HL-60/S4 treated with phorbol 12-myristate 13-acetate at 8.2 ng/mL for 4 days and 3 days (cell line): ENCODE measurements around the gene ITGA2.

Source experiments
- in situ Hi-C: fragments of 300-500 bp; cut with MboI; formaldehyde crosslinking; loops from 2 replicates; pipeline ENCODE4 v1.15.0; 2022; ENCODE audit warnings: low sequenced_read_pairs

The ITGA2 gene

DNA sequence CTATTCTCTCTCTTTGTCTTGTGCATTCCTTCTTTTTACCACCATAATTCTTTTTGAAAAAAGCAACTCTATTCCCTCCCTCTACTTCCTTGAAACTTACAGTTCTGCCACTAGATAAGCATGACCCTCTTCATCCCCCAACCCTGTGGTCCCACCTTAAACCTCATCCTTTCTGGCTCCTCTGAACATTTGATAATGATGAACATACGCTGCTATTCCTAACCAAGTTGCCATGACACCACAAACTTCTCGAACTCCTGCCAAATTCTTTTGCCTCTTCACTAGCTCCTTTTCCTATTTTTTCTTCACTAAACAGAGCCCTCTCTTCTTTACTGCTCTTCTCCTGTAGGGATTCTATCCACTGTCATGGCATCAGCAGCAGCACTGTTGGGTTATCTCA lies 63.3 kb downstream of the ITGA2 start:
- in situ Hi-C loops = no loop called here

DNA sequence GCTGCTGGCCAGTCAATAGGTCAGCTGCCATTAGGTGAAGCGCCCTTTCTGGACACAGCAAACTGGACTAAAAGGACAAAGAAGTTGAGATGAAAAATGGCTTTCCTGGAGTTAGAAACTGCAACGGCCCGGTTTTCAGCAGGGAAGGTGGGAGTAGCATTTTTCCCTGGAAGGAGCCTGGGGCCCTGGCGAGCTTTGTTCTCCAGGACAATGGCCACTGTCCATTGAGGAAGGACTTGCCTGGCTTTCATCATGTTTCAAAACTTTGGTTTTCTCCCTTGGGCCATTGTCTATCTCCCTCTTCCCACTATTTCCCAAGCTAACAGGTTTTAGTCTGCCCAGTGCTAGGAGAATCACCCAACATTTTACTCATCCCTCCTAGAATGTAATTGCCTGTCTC lies 64.2 kb downstream of the ITGA2 start:
- in situ Hi-C loops = no loop called here

DNA sequence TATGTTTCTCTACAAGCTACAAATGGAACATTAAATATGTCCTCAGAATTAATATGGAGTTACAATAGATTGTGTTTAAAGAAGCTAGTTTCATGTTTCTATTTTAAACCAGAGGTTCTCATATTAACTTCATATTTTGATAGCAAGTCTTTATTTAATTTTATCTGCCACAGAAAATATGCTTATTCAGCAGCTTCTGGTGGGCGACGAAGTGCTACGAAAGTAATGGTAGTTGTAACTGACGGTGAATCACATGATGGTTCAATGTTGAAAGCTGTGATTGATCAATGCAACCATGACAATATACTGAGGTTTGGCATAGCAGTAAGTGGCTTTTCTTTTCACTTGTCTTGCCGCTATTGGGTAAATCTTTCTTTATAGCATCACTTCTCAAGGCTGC lies 66.2 kb downstream of the ITGA2 start:
- in situ Hi-C loops = no loop called here

DNA sequence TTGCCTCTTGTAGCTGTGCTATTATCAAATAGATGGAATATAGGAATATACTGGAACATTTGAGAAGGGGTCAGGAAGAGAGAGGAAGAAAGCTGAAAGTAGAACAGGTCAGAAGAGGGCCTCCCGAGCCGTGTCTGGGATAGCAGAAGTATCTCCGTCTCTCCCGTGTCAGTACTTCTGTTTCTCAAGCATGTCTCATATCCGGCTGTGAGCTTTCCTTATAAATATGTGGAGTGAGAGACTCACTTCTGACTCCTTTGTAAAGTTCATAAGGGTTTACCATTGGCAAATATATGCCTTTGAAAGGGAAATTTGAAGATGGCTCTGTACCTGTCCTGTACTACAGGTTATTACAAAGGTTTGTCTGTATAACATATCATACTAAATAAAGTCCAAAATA lies 70.1 kb downstream of the ITGA2 start:
- in situ Hi-C loops = no loop called here

DNA sequence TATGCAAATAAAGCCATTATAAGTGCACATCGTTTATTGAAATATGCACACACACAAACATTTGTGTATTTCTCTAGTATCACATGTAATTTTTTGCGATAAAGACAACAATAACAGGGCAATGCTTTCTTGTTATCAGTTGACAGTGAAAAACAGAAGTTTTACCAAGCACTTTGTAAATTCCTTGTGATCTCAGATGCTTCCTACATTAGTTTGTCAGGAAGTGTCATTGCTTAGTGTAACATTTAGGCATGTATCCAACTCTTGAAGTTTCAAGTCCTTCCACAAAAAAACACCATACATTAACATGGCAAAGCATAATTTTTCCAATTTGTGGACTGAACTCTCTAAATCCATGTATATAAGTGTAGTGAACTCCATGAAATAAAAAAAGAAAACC lies 74.0 kb downstream of the ITGA2 start:
- in situ Hi-C loops = no loop called here

DNA sequence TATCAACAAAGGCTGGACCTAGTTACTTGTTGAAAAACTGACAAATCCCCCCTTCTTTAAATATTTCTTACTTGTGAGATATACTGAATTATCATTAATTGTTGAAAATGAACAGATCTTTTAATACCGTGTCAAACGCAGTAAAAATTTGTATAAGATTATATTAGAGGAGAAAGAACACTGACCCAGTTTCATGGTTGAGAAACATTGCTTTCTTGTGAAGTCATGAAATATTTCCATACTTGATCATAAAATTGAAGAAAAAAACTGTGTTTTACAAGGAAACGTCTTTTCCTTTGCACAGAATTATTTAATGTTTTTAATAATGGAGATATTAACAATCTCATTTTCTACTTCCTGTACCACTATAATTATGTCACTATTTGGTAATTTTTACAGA lies 74.6 kb downstream of the ITGA2 start:
- in situ Hi-C loops = no loop called here

DNA sequence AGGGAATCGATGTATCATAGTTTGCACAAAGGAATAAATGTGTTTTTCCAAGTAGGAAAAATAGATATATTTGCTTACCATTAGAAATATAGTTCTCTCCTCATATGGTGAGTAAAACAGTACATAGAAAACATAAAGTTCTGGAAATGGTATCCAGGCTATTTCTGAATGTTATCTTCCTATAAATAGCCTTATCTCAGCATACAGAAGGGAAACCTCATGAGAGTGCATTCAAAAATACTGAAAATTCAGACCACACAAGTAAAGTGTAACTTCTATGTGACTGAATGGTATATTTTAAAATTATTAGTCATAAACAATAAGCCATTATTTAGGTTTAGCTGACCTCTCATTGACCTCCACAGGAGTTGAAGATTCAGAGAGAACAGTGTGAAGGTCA lies 76.9 kb downstream of the ITGA2 start:
- in situ Hi-C loops = no loop called here

DNA sequence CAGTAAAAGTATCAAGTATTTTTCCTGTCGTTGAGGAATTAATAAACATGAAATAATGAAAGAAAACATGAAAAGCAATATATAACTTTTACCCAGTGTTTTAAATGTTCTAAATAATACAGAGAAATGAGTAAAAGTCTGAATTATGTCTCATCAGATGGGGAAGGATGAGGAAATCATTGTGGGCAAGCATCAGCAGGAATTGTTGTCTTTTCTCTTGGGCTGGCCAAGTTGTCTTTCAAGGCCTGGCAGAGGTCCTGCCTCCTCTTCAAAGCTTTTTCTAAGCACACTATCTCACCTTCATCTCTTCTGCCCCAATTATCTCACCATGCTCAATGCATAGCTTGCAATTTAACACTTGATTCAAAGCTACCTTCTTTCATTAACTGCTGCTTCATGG lies 78.5 kb downstream of the ITGA2 start:
- in situ Hi-C loops = no loop called here

DNA sequence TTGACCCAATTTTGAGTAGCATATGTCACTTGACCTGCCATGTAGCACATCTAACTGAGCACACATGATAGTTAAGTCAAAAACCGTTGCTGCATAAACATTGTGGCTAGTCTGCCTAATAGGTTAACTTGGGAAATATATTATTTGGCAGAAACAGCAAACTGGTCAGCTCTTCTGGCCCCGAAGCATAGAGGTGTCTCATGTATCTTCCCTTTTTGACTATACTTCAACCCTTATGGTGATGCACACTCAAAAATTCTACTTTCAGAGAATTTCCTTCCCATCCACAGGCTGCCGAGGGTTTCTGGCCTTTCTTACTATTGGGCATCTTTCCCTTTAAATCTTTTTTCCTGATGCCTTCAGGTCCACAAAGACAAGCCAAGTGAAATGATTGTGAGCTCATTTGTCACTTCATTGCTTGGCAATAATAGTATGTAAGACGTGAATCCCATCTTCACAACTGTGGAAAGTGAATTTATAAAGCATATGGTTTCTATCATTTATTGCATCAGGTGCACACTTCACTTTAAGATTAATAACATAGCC lies 79.2 kb downstream of the ITGA2 start:
- in situ Hi-C loops = no loop called here

DNA sequence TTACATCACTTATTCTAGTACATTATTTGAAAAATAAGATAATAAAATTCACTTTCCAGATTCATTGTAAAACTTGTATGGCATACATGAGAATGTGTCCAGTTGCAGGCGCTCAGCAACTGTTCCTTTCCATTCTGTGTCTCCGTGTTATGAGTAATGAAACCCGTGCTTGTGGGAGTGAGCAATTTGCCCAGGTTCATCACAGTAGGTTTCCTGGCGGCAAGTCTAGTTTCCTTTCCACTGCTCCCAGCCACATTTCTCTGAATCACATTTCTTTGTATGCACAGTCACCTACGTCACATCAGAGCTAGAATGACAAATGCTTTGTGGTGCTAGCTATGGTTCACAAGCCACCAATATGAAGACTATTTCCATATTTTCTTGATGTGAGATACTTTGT lies 80.5 kb downstream of the ITGA2 start:
- in situ Hi-C loops = no loop called here

DNA sequence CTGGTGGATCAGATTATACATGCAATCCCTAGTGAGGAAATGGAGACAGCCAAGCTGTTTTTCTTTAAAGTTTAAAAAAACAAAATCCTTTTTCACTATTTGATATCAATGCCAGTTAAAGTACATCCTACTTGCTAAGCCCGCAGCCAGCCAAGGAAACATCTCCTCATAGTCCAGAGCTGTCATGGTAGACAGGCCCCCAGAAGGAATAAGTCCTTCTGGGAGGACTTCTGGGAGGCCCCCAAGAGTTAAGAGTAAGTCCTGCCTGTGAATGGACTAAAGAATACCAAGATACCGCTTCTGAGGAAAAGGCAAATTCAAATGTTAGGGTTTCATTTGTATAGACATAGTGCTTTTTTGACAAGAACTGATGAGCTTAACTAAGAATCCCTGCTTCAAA lies 82.1 kb downstream of the ITGA2 start:
- in situ Hi-C loops = no loop called here

DNA sequence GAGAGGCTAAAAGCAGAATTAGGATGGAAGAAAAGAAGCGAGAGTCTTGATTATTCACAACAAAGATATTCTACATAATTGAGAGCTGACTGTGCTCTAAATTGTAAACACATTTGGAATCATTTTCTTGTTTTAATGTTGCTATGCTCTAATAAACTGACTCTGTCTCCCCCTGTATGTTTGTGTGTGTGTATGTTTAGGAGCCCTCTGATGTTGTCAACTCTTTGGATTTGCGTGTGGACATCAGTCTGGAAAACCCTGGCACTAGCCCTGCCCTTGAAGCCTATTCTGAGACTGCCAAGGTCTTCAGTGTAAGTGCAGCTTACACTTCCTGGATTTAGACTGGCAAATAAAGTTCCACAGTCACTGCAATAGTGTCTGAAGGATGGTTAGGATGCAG lies 82.6 kb downstream of the ITGA2 start:
- in situ Hi-C loops = no loop called here

DNA sequence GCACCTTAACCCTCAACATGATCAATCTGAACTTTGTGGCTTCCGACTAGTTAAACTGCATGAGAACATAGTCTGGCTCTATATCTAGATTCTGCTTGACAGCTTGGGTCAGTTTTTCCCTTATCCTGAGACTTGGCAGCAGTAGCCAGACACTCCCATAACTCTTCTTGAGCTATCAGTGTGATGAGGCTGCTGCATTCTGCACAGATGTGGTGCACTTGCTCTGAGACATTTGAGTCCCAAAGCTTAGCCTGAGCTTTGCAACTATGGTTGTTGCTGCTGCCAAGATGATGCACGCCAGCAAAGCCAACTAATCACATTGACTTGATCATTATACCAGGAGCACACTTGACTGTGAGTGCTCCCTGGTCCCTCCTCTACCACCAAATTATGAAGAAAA lies 84.2 kb downstream of the ITGA2 start:
- in situ Hi-C loops = no loop called here

DNA sequence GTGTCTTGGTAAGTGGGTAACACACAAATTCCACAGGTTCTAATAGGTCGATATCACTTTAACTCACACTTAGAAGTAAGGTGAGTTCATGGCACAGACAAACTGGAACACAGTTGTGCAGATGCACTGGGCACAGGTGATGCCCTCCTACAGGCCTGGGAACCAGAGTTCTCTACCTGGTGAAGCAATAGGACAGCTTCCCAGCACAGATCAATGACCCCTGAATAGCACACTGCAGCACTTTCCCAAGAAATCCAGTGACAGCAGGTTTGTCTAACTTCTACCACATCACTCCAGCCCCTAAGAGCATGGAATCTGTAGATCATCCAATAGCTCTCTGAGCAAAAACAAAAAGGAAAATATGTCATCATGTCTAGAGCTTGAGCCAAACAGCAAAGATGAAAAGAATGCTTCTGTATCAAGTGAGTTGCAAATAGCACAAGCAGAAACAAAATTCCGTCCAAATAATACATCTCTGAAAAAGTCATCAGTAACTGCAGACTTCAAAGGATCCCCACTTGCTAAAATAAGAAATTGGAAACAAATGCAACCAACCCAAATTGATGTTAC lies 86.9 kb downstream of the ITGA2 start:
- in situ Hi-C loops = no loop called here

DNA sequence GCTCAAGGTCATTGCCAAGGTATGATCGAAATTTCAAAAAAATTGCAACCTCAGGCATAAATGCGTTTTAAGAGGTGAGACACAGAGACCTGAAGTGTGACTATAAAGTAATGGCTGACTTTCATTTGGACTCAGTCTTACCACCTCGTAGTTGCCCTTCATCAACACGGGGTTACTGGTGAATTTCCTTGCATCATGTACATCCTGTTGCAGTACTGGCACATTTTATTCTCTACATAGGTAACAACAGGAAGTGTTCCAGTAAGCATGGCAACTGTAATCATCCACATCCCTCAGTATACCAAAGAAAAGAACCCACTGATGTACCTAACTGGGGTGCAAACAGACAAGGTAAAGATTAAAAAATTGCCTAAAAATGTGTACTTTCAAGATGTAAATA lies 91.1 kb downstream of the ITGA2 start:
- in situ Hi-C loops = no loop called here

DNA sequence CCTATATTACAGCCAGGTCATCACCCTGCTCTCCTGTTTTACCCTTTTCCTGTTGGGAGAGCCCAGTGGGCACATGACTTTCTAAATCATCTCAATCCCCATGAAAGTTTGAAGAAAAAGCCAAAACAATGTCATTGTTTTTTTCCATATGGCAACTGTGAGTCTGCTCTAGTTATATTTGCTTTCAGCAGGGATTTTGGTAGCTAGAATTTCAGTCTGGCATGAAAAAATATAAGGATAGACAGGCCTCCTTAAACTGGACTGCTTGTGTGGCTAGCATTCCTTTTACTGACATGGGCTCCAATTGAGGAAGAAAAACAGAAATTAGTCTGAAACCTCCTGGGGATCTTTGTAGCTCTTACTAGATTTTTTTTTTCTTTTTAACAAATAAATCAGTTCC lies 94.8 kb downstream of the ITGA2 start:
- in situ Hi-C loops = no loop called here

DNA sequence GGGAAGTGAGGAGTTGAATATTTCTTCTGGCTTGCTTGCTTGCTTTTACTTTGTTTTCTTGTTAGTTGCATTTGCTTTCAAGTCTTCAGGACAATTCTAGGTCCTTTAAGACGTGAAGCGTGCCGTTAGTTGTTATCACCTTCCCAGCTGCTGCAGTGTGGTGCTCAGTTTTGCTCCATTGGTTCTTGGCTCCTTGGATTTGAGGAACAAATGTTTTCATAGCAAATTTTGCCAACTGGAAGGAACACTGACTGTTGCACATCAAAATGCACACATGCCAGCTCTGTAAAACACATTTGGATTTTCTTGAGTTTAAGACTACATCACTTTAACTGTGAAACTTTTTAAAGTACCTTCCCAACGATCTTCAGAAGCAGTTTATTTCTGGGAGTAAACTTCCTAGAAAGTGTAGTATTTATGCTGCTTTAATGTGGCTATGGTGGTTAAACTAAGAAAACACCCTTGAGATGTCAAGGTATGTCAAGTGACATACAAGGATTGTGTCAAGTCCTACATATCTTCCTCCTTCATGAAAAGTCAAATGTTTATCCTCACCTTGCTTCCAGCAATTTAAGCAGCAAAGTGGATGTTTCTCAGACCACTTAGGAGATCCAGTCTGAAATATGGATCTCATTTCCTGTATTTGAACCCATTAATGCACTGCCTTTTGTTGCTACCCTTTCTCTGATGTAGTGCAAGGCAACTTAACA lies 95.5 kb downstream of the ITGA2 start:
- in situ Hi-C loops = no loop called here

DNA sequence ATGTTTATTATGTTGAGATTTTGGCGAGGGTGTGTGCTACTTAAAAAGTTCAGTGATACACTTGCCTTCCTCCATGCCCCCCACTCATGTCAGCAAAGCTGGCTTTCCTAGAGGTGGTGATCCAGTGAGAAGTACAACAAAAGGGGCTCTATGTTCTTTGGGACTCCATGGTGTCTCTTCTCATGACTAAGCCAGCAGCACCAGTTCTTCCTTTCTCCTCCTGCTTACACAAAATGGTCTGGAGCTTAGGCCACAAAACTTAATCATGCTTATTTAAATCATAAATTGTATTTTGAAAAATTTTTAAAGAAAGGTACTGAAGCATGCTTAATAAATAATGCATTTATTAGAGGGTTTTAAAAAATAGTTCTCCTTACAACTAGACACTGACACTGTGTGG lies 98.0 kb downstream of the ITGA2 start:
- in situ Hi-C loops = no loop called here

DNA sequence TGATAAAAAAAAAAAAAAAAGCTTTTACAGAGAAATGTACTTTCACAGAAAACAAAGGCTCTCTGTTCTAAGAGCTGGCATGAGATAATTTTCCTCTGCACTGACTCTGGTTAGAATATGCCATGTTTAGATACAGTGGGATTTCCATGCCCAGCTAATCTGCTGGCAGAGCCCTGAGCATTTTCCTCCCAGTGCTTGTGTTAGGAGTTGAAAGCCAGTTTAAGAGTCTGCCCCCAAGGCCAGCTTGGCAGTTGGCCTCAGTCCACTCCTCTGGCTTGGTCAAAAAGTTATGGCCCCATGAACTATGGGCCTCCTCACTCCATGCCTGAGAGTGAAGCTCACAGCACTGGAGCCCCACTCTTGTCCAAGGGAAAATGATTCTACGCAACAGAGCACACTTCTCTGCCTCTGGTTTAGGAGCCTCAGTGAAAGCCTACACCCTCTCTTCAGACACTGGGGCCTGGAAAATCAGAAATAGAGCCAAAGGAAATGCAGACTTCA lies 98.5 kb downstream of the ITGA2 start:
- in situ Hi-C loops = no loop called here

DNA sequence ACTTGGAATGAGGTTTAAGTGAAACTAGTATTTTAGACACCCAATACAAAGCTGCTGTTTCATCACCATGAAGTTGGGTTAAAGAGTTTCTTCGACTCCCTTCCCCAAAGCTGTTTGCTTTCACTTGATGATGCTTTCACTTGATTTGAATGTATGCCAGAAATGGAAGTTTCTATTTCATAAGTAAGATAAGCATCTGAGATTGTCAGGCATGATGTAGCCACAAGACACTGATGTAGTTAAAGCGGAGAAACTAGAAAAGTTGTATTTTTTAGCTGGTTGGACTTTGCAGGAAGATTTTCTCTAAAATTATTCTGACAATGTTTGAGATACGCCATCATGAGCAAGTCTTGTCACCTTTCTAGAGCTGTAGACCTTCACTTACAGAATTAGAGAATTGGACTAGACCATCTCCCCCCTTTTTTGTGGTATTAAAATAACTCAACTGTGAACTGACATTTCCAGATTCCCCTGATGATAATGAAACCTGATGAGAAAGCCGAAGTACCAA lies 100.4 kb downstream of the ITGA2 start:
- in situ Hi-C loops = no loop called here

DNA sequence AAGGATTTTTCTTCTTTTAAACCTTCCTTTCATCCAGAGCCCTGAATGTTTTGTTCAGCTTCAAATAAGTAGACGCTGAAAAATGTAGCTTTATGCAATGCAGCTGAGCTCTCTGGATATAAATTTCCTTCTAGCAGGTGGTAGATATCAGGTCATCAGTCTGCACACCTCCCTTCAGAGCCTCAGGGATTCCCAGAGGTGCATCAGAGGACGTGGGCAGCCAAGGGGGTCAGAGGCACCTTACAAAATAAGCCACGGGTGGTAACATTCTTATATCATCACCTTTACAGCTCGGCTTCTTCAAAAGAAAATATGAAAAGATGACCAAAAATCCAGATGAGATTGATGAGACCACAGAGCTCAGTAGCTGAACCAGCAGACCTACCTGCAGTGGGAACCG lies 101.1 kb downstream of the ITGA2 start:
- in situ Hi-C loops = no loop called here

DNA sequence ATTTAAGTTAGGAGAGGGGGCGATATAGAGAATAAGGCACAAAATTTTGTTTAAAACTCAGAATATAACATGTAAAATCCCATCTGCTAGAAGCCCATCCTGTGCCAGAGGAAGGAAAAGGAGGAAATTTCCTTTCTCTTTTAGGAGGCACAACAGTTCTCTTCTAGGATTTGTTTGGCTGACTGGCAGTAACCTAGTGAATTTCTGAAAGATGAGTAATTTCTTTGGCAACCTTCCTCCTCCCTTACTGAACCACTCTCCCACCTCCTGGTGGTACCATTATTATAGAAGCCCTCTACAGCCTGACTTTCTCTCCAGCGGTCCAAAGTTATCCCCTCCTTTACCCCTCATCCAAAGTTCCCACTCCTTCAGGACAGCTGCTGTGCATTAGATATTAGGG lies 102.1 kb downstream of the ITGA2 start:
- in situ Hi-C loops = no loop called here
